GM23338 (cell line): Measurements from ENCODE around the gene SLC34A3.

Source experiments
- EZH2 ChIP-seq: fragments of 200-600 bp; sonication (generic); IDR thresholded peaks from one replicate; pipeline ENCODE4 v1.8.0; 2017; ENCODE audit warnings: antibody characterized with exemption, mild to moderate bottlenecking, low read depth; ENCODE audit not compliant: unreplicated experiment
- EZH2phosphoT487 ChIP-seq: fragments of 200-600 bp; sonication (generic); IDR thresholded peaks from one replicate; pipeline ENCODE4 v1.8.1; 2018; ENCODE audit warnings: antibody characterized with exemption; ENCODE audit not compliant: unreplicated experiment
- POLR2AphosphoS5 ChIP-seq: IDR thresholded peaks from 2 replicates; pipeline ENCODE4 v1.6.1; 2016; ENCODE audit warnings: antibody characterized with exemption, low read depth
- ZNF114 ChIP-seq: fragments of 250-450 bp; sonication (Bioruptor Pico); IDR thresholded peaks from 2 replicates; pipeline ENCODE4 v1.5.0; 2020; ENCODE audit warnings: mild to moderate bottlenecking, moderate library complexity
- TF ChIP-seq, protein P1 (sequence below), 2 experiments: fragments of 200-600 bp in 1 of 2; sonication (generic) in 1 of 2; conservative IDR thresholded peaks; 2 replicates each; pipeline versions ENCODE4 v1.5.1 to v1.6.1; 2016 to 2017; ENCODE audit warnings: antibody characterized with exemption in 2 of 2, low read depth in 2 of 2, mild to moderate bottlenecking in 2 of 2, moderate library complexity in 1 of 2
- TF ChIP-seq, protein P2 (sequence below): IDR thresholded peaks from 2 replicates; pipeline ENCODE4 v1.6.1; 2016; ENCODE audit warnings: antibody characterized with exemption
- TF ChIP-seq, protein P3 (sequence below): IDR thresholded peaks from one replicate; pipeline ENCODE4 v1.6.1; 2018; ENCODE audit warnings: antibody characterized with exemption; ENCODE audit not compliant: unreplicated experiment

DNA sequence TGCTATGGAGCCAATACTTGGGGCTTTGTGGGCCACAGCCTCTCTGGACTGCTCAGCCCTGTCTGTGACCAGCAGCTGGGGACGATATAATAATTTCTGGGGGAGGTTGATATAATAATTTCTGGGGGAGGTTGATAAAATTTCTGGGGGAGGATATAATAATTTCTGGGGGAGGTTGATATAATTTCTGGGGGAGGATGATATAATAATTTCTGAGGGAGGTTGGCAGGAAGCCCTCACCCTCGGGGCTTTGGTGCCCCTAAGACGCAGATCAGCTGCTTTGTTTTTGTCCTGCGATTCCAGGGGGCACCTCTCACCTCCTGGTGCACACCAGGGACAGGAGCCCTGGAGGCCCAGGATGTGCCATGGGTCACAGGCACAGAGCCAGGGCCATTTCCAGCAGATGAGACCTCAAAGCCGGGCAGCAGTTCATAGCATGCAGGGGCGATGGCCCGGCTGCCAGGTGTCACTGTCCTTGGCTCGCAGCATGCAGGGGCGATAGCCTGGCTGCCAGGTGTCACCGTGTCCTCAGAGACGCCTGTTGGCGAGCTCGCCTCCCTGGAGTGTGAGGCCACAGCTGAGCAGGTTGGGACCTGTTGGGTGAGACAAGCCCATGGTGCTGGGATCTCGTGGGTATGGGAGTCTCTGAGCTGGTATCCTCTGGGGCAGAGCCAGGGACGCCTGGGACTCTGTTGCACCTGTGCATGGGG is 43.1 kb downstream of the SLC34A3 start:
- TF ChIP-seq EZH2 (no peak), POLR2AphosphoS5 (no peak), EZH2phosphoT487 (no peak), ZNF114 (CRISPR knock-in tag) (no peak)
- TF ChIP-seq, protein P1, sequence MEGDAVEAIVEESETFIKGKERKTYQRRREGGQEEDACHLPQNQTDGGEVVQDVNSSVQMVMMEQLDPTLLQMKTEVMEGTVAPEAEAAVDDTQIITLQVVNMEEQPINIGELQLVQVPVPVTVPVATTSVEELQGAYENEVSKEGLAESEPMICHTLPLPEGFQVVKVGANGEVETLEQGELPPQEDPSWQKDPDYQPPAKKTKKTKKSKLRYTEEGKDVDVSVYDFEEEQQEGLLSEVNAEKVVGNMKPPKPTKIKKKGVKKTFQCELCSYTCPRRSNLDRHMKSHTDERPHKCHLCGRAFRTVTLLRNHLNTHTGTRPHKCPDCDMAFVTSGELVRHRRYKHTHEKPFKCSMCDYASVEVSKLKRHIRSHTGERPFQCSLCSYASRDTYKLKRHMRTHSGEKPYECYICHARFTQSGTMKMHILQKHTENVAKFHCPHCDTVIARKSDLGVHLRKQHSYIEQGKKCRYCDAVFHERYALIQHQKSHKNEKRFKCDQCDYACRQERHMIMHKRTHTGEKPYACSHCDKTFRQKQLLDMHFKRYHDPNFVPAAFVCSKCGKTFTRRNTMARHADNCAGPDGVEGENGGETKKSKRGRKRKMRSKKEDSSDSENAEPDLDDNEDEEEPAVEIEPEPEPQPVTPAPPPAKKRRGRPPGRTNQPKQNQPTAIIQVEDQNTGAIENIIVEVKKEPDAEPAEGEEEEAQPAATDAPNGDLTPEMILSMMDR (conservative IDR thresholded peaks at IDR 0.05; ENCODE audit: low read depth in 2 of 2) = no peak
- TF ChIP-seq, protein P2, sequence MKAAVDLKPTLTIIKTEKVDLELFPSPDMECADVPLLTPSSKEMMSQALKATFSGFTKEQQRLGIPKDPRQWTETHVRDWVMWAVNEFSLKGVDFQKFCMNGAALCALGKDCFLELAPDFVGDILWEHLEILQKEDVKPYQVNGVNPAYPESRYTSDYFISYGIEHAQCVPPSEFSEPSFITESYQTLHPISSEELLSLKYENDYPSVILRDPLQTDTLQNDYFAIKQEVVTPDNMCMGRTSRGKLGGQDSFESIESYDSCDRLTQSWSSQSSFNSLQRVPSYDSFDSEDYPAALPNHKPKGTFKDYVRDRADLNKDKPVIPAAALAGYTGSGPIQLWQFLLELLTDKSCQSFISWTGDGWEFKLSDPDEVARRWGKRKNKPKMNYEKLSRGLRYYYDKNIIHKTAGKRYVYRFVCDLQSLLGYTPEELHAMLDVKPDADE = no peak
- TF ChIP-seq, protein P3, sequence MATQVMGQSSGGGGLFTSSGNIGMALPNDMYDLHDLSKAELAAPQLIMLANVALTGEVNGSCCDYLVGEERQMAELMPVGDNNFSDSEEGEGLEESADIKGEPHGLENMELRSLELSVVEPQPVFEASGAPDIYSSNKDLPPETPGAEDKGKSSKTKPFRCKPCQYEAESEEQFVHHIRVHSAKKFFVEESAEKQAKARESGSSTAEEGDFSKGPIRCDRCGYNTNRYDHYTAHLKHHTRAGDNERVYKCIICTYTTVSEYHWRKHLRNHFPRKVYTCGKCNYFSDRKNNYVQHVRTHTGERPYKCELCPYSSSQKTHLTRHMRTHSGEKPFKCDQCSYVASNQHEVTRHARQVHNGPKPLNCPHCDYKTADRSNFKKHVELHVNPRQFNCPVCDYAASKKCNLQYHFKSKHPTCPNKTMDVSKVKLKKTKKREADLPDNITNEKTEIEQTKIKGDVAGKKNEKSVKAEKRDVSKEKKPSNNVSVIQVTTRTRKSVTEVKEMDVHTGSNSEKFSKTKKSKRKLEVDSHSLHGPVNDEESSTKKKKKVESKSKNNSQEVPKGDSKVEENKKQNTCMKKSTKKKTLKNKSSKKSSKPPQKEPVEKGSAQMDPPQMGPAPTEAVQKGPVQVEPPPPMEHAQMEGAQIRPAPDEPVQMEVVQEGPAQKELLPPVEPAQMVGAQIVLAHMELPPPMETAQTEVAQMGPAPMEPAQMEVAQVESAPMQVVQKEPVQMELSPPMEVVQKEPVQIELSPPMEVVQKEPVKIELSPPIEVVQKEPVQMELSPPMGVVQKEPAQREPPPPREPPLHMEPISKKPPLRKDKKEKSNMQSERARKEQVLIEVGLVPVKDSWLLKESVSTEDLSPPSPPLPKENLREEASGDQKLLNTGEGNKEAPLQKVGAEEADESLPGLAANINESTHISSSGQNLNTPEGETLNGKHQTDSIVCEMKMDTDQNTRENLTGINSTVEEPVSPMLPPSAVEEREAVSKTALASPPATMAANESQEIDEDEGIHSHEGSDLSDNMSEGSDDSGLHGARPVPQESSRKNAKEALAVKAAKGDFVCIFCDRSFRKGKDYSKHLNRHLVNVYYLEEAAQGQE = no peak
